ENCODE results near the gene PSD4.

The PSD4 gene

DNA sequence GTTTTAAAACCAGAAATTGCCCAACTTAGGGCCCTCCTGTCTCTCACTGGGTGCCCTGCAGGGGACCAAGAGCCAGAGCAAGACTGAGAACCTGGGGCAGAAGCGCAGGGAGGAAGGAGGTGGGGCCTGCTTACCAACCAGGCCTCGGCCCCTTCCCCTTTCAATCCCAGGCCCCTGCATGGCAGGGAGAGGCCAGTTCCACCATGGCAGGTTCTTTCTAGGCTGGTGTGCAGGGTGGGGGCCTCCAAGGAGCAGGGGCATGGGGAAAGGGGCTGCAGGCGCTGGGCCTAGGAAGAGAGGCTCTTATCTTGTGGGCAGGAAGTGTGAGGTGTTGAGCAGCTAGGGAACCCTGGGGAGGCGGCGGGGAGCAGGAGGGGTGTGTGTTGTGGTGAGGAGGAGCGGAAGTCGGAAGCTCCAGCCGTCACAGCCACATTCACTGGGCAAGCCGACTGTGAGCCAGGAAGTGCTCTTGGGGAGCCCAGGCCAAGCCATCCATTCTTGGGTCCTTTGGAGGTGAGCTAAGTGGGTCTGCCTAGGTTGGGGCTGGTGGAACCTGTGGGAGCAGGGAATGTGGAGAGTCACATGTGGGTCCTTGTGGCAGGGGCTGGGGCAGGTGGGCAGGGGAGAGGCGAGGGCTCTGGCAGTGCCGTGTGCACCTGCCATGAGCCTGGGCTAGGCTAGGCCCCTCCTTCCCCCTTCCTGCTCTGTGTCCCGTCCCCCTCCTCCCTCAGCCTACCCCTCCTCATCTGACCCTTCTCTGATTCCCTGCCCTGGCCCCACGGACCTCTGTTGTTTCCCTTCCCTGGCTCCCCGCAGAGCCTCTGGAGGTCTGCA is at the start of gene PSD4:
Gene PSD4 (plus strand): TSS at position 430 of the 834 bp plus-strand sequence. CDS start 8,486 bp downstream, outside the sequence.
- peak; percentile 87 for DNase-seq

DNA sequence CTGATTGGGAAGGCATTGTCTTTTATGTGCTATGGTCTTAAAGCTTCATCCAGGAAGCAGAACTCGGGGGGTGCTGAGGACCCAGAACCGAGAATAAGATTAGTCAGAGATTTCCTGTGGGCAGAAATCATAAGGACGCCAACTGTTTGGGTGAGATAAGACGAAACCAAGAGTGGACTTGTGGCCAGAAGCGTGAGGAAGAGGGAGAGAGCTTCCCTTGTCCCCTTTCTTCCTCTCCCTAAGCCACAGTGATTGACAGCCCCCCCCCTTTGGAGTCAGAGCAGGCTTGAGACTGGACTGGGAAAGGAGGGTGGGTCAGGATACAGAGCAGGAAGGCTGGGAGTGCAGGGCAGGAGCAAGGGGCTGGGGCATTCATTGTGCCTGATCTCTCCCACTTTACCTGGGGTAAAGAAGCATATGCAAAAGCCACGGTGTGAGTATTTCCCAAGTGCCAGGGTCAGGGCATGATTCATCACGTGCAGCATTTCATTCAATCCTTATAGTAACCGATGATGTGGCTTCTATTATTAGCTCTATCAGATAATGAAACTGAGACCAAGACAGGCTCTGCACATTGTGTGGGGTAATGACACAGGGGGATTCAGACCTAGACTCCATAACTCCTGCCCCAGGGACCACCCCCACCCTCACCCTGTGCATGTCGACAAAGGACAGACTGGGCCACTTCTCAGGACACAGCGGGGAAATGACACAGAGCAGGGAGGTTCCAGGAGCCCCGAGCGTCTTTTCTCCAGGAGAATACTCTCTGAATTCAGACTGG is 49.4 kb upstream of the PSD4 start:
- DNase-seq: peak; percentile 47

DNA sequence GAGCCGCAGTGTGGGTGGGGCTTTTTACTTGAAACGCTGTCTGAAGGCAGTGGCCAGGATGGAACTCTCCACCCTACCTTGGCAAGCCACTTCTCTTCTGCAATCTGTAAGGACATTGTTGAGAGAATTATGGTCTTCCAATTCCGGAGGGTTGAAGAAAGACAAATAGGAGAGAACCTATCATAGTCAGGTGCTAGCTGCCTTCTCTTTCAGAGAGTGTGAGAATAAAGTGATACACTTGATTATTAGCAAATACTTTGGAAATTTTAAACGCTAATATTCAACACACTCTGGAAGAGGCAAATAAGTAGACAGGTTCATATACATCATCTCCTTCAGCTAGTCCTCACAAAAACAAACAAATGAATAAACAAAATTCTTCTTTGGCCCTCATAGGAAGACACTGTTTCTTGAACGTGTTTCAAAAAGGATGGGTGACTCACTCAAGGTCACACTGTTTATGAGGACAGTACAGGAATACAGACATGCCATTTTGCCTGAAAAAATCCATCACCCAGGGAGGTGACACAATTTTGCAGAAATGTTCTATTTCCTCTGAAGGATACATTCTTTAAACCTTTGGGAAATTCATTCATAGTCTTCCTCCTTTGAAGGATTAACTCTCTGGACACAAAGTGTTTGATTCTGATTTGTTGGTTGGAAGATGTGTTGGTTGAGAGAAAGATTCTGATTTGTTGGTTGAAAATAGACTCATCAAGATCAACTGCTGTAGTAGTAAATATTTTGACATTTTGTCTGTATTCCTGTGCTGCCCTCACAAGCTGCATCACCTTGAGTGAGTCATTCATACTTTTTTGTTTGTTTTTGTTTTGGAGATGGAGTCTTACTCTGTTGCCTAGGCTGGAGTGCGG is 48.6 kb upstream of the PSD4 start:
- no peak for DNase-seq

DNA sequence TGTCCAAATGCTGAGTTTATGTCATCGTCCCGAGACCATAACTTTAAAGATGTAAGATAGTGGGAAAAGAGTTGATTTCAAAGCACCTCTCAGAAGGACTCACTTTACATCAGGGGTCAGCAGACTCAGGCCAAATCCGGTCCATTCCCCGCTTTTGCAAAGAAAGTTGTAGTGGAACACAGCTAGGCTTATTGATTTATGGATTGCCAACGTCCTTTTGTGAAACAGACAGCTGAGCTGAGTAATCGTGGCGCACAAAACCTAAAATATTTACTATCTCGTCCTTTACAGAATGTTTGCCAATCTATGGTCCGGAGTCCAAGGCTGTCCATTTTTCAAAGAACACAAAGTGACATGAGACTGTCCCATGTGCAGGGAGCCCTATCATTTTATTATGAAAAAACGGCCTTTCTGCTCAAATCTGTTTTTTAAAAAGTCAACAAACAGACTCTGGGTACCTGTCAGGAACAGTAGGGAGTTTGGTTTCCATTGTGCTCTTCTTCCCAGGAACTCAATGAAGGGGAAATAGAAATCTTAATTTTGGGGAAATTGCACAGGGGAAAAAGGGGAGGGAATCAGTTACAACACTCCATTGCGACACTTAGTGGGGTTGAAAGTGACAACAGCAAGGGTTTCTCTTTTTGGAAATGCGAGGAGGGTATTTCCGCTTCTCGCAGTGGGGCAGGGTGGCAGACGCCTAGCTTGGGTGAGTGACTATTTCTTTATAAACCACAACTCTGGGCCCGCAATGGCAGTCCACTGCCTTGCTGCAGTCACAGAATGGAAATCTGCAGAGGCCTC is 46.7 kb upstream of the PSD4 start, which contains the start of gene IL1RN:
Gene IL1RN (plus strand): TSS at position 754 of the 801 bp plus-strand sequence. CDS start 27 bp downstream, at position 781.
- no peak for DNase-seq

DNA sequence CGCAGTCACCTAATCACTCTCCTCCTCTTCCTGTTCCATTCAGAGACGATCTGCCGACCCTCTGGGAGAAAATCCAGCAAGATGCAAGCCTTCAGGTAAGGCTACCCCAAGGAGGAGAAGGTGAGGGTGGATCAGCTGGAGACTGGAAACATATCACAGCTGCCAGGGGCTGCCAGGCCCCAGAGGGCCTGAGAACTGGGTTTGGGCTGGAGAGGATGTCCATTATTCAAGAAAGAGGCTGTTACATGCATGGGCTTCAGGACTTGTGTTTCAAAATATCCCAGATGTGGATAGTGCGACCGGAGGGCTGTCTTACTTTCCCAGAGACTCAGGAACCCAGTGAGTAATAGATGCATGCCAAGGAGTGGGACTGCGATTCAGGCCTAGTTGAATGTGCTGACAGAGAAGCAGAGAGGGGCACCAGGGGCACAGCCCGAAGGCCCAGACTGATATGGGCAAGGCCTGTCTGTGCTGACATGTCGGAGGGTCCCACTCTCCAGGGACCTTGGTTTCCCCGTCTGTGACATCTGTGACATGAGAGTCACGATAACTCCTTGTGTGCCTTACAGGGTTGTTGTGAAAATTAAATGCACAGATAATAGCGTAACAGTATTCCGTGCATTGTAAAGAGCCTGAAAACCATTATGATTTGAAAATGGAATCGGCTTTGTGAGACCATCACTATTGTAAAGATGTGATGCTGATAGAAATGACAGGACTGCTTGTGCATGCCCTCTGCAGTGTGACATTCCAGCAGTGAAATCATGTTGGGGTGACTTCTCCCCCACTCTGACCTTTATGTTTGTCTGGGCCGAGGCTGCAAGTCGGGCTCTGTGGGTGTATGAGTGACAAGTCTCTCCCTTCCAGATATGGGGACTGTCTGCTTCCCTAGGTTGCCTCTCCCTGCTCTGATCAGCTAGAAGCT is 45.9 kb upstream of the PSD4 start:
- DNase-seq: no peak

DNA sequence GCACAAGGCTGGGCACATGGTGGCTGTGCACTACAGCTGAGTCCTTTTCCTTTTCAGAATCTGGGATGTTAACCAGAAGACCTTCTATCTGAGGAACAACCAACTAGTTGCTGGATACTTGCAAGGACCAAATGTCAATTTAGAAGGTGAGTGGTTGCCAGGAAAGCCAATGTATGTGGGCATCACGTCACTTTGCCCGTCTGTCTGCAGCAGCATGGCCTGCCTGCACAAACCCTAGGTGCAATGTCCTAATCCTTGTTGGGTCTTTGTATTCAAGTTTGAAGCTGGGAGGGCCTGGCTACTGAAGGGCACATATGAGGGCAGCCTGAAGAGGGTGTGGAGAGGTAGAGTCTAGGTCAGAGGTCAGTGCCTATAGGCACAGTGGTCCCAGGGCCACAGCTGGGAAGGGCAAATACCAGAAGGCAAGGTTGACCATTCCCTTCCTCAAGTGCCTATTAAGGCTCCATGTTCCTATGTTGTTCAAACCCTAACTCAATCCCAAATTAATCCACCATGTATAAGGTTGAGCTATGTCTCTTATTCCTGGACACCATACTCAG is 44.2 kb upstream of the PSD4 start:
- no peak for DNase-seq

DNA sequence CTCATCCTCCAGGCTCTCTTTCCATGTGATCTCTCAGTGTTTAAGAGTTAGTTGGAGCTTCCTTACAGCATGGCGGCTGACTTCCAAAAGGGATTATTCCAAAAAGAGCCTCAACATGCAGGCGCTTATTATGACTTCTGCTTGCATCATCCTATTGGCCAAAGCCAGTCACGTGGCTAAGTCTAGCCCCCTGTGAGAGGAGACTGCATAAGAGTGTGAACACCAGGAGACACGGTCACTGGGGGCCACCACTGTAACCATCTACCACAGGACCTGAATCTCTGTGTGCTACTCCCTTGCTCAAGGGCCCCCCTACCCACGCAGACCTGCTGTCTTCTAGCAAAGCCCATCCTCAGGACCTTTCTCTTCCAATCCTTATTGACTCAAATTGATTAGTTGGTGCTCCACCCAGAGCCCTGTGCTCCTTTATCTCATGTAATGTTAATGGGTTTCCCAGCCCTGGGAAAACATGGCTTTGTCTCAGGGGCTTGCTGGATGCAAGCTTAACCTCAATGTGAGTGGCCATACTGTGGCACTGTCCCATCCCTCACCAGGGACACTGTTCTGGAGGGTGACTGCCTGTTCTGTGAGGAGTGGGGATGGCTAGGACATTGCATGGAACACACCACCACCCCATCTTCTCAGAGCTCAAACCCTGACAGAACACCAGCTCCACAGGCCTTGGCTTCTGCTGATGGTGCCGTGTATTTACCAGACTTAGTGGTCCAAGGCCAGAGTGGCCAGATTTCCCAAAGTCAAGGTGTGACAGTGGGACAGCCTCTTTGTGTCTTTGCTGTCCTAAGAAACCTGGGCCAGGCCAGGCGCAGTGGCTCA is 42.2 kb upstream of the PSD4 start:
- no peak for DNase-seq

DNA sequence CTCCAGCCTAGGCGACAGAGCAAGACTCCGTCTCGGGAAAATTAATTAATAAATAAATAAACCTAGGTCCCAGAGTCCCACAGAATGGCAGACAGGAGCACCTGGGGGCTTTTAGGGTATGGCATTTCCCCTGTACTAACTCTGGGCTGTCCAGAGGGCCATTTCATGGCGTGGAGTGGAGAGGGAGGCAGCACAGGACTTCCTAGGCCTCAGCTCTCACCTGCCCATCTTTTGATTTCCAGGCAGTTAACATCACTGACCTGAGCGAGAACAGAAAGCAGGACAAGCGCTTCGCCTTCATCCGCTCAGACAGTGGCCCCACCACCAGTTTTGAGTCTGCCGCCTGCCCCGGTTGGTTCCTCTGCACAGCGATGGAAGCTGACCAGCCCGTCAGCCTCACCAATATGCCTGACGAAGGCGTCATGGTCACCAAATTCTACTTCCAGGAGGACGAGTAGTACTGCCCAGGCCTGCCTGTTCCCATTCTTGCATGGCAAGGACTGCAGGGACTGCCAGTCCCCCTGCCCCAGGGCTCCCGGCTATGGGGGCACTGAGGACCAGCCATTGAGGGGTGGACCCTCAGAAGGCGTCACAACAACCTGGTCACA is 41.3 kb upstream of the PSD4 start:
- no peak for DNase-seq

DNA sequence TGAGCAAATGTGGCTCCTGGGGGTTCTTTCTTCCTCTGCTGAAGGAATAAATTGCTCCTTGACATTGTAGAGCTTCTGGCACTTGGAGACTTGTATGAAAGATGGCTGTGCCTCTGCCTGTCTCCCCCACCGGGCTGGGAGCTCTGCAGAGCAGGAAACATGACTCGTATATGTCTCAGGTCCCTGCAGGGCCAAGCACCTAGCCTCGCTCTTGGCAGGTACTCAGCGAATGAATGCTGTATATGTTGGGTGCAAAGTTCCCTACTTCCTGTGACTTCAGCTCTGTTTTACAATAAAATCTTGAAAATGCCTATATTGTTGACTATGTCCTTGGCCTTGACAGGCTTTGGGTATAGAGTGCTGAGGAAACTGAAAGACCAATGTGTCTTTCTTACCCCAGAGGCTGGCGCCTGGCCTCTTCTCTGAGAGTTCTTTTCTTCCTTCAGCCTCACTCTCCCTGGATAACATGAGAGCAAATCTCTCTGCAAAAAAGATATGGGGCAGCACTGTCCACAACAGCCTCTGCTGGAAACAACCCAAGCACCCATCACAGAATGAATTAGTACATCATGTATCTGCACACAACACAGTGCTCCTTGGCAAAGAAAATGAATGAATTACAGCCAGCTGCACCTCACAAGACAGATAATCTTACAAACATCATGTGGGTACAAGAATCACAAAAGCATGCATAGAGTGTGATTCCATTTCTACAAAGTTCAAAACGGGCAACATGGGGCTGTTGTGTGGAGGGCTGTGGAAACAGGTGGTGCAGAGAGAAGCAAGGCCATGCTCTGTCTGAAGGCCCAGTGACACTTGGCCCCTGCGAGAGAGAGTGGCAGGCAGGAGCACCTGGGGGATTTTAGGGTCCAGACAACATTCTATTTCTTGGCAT is 39.8 kb upstream of the PSD4 start:
- DNase-seq: no peak

DNA sequence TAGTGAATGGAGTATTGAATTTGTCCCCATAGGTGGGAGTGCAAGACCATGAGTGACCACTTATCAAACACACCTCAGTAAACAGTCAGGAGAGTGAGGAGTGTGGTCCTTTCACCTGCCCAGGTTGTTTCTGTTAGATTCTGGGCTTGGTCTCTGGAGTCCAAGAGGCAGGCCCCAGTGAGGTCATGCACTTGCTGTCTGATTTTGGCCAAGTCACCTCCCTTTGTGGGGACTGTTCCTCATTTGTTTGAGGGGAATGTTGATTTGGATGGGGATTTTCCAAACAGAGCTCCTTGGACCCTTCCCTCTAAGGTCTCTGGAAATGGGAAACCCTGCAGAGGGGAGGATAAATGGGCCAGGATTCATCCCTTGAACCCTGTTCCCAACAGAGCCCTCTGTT is 39.1 kb upstream of the PSD4 start:
- no peak for DNase-seq

DNA sequence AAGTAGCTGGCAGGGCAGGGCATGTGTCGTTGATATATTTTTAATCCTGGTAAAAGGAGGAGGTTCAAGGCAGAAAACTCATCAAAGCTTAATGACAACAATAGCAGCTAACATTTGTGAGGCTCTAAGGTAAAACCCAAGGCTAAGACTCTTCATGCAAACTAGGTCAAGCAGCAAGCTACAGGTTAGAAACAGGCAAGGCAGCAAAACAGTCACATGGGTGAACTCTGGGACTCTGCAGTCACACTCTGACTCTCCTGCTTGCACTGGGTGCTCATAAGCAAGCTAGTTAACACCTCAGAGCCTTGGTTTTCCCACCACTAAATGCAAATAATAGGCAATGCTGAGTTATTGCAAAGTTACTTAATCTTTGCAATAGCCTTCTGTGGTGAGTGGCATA is 38.5 kb upstream of the PSD4 start:
- no peak for DNase-seq

DNA sequence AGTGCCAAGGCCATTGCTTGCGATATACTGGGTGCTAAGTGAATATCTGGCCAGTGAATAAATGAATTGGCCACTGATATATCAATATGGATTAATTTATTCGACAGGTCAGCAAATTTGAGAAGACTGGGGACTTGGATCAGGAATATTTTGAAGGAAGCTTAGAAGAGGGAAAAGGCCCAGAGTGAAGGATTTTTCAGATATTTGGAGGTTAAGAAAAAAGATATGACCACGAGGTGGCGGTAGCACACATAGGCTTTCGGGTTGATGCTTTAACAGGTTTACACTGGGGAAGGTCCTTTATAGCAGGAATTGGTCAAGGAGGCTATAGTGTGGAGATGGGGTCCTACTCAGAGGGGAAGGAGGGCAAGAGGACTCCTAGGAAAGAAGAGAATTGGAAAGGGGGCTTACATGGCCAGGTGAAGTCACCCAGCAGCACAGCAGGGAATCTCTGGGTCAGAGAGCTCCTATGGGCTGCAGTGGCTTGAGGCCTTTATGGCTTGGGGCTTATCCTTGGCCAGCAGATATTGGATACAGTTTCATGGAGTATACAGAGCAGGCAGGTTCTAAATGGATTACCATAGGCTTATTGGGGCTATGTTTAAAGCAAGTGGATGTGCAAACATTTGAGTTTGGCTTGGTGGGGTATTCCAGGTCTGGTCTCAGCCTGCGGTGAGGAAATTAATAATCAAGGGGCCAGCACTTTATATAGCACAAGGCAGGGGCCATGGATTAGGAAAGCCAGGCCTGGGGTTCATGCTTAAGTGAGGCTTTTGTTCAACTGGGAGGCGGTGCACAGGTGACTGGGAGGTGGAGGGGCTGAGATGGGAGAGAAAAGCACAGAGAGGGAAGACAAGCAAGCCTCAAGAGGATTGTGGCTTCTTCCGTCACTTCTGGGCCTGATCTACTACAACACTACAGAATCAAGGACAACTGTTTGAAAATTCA is 36.7 kb upstream of the PSD4 start:
- DNase-seq: peak; percentile 16

DNA sequence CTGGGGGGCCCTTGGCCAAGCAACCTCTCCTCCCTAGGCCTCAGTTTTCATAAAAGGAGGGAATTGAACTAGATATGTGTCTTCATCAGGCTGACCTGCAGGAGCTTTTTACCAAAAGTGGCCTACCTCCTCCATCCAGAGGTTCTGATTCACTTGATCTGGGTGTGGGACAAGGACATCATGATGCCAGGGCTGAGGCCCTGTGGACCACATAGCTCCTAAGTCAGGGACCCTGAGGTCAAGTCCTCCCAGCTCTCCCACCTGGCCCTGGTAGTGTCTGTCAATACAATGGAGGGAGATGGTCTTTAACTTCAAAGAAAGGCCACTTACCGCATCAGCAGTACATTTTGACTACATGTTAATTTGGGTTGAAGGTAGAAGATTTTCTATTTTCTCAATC is 35.9 kb upstream of the PSD4 start:
- DNase-seq: no peak

DNA sequence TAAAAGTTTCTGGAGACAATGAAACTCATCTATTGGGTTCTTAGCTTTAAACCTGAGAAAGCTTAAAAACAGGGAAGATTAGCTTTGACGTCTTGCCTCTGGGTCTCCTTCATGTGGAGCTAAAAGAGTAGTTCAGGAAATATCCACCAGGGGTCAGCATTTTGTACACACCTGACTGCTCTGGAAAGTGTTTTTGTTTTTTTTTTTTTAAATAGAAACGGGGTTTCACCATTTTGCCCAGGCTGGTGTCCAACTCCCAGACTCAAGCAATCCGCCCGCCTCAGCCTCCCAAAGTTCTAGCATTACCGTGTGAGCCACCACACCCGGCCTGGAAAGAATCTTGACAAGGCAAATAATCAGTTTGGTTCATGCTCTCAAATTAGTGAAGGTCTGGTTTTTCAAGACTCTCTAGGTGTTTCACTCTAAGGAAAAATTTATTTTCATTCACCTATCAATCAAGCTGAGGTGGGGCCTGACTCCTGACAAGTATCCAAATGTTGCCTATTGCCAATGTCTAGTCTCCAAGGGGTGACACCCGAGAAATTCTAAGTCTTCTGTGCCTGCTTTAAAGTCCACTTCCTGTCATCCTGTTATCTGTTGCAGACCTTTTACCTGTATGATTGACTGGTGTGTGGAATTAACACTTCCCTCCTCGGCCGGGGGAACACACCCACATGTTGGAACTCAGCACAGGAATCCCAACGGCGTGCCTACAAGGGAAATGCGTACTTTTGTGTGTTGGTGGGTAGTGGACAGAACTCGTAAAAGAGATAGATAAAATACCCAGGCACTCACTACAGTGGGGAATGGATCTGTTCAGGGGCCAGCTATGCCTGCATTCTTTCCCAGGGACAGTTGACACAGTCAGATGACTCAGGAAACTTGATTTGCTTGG is 35.1 kb upstream of the PSD4 start:
- DNase-seq: peak; percentile 25

DNA sequence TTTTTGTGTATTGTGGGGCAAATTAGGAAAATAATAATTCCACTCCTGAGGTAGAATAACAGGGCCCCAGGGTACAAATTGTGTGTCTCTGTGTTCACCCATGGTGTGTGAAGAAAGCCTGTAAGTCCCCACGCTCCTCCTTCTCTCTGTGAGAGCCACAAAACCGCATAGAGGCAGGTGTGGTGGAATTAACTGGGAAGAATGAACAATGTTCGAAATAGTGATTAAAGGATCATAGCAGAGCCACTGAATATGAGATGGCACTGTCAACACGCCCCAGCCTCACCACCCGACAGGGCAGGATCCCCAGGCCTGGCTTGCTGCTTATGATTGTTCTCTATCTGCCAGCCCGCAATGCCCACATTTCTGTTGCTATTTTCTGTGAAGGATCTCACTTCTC is 32.3 kb upstream of the PSD4 start:
- no peak for DNase-seq

DNA sequence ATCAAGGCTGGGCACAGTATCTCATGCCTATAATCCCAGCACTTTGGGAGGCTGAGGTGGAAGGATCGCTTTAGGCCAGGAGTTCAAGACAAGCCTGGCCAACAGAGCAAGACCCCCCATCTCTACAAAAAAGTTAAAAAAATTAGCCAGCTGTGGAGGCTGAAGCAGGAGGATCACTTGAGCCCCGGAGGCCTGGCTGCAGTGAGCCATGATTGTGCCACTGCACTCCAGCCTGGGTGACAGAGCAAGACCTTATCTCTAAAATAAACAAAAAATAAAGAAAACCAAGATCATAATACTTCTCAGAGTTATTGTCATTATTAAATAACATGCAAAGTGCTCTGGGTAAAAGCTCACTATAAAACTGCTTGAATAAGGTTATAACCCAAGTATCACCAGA is 31.5 kb upstream of the PSD4 start:
- DNase-seq: no peak

Measured in GDM1 (cell line).